Measurements from ENCODE around the gene OBSCN.
"Not testable (repeated sequence)": the region's sequence is repeated elsewhere in the genome, so short reads cannot be mapped to it uniquely, and the experiment has no call there.

The OBSCN gene

DNA sequence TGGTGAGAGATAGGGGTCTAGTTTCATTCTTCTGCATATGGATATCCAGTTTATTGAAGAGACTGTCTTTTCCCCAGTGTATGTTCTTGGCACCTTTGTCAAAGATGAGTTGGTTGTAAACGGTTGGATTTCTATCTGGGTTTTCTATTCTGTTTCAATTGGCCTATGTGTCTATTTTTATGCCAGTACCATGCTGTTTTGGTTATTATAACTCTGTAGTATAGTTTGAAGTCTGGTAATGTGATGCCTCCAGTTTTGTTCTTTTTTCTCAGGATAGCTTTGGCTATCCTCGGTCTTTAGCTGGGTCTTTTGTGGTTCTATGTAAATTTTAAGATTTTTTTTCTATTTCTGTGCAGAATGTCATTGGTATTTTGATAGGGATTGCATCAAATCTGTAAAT, 19.6 kb upstream of the OBSCN start:
- not testable (repeated sequence) for DNase-seq

DNA sequence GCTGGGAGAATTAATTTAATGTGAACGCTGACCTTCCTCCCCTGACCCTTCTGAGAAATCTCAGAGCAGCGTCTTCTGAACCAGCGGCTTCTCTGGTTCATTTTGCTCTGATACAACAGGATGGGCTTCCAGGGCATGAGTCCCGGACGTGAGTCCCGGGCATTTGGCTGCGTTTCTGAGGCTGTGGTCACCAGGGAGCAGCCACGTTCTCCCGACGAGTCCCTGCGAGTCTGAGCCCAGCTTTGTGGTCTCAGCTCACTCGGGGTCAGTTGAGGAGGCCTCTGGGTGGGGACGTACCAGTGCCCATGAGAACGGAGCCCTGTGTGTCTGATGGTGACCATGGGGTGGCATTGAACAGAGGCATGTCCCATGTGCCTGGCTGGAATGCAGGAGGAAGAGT, 17.7 kb upstream of the OBSCN start:
- DNase-seq: no peak

DNA sequence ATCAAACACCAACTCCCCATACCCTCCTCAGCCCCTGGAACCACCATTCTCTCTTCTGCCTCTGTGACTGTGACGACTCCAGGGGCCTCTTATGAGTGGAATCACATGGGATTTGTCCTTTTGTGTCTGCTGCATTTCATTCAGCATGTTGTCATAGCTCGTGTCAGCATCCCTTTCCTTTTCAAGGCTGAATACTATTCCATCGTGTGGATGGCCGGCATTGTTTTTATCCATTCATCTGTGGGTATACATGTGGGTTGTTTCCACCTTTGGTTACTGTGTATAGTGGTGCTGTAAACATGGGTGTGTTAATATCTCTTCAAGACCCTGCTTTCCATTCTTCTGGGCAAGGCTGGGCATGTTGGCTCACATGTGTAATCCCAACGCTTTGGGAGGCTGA, 17.1 kb upstream of the OBSCN start:
- no peak for DNase-seq

DNA sequence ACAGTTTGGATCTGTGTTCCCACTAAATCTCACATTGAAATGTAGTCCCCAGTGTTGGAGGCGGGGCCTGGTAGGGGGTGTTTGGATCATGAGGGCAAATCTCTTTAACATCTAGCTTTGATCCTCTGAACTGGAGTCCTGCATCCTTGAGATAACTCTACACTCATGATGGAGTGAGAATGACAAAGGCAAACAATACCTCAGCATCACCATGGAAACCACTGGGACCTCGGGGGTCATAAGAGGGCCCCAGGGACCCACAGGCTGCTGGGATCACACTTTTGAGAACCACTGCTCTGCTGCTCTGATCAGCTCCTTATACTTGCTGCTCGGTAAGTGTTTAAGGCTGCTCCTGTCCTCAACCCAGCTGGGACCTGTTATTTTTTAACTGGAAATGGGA, 13.4 kb upstream of the OBSCN start:
- DNase-seq: no peak

DNA sequence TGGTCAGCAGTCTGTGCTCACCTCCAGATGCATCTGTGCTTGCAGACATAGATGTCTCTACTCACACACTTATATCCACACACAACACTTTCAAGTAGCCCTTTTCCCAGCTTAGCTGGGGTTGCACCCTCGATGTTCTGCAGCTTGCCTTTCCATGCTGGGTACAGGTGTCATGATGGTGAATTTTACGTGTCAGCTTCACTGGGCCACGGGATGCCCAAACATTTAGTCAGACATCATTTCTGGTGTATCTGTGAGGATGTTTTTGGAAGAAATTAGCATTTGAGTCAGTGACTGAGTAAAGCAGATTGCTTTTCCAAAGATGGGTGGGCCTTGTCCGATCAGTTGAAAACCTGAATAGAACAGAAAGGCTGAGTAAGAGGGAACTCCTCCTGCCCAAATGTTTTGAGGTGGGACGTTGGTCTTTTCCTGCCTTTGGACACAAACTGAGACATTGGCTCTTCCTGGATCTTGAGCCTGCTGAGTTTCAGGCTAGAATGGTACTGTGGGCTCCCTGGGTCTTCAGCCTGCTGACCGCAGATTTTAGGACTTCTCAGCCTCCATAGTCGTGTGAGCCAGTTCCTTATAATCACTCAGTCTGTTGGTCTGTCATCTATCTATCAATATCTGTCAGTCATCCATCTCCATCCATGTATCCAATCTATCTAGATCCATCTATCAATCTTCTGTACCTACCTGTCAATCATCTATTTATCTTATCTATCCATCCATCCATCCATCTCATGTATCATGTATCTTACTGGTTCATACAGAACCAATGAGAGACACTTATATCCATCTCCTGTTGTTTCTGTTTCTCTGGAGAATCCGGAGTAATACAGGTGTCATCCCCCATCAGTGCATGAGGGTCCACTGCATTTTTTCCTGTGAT, 12.7 kb upstream of the OBSCN start:
- DNase-seq: no peak

DNA sequence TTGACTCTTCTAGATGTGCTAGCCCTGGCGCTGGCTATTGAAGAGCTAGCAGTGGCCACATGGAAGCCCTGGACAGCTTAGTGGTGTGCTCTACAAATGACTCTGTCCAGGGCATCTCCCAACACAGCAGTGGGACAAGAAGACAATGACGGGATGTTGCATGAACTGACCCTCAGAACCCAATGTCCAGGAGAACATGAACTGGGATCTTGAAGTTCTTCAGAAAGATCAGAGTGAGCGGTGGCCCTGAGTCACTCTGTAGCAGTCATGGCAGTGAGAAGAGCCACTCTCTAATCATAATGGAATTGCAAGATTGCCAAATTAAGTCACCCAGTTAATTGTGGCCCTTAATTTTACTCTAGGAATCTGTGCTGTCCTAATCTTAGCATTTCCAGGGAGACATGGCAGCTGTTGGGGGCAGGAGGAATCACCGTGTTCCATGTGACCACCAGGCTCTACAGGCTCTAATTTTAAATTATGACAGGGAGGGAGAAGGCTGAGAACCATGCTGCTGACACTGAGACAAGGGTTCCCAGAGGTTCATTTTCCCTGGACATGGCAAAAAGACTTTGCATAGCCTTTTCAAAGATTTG, 10.2 kb upstream of the OBSCN start:
- DNase-seq: no peak

DNA sequence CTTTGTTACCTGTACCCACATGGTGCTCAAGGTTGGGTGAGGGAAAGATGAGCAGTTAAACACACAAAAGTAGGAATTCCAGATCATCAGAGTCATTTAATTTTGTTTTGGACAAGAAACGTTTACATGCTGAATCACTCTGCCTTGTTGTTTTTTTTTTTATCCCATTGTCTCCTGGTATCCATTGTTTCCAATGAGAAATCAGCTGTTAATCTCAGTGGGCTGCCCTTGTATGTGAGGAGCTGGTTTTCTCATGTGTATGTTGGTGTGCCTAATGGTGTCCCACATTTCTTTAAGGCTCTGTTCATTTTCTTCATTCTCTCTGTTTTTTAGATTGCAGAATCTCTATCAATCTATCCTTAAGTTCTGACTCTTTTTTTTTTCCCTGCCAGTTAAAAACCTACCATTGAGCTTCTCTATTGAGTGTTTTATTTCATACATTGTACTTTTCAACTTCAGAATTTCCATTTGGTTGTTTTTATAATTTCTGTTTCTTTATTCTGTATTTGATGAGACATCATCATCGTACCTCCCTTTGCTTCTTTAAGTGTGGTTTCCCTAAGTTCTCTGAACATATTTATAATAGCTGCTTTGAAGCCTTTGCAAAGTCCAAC, 8.8 kb upstream of the OBSCN start:
- DNase-seq: no peak

DNA sequence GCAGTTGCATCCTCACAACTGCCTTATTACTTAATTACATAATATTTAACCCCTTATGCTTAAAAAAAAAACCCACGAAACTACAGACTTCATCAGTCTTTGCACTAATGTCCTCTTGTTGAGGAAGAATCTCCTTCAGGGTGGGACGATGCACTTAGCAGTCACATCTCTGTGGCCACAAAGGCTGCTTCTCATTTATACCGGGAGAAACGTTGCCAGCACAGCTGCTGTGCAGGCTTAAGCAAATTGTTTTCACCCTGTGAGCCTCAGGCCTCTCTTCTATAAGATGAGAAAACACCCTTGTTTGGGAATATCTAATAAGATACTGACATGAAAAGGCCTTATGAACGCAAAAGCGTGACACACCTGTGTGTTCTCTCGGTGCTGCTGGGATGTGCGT, 2.9 kb upstream of the OBSCN start:
- DNase-seq: no peak

DNA sequence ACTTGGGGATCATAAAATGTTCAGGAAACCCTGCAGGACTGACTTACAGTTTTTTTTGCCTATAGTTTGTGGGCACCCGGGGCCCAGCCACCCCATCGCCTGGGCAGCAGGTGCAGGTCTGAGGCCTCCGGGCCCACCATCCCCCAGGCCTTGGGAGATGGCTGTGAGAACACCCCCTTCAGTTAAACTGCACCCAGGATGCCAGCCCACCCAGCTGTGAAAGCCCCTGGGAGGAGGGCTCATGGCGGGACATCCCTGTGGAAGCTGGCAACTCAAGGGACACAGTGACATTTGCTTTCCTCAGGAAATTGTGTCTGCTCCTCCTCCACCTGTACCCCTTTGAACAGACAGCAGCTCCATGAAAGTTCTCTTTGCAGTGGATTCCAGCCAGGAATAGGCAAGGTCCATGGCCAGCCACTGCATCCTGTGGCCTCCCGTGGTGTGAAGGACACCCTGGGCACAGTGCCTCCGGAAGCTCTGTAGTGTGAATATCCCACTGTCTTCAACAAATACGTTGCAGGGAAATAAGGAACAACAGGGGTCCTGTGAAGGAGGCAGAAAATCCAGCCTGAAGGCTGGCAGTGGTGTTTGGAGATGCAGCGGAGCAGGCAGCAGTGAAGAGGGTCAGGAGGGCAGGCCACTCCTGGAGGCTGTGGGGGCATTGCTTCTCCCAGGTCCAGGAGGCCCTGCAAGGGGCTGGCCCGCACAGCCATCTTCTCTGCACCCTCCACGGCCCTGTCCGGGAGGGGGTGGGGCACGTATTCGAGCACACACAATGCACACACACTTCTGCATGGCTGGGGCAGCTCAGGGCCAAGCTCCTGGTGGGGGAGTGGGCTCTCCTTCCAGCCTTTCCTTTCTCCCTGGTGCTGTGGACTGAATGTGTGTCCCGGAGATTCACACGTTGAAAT, 2.1 kb upstream of the OBSCN start:
- no peak for DNase-seq

DNA sequence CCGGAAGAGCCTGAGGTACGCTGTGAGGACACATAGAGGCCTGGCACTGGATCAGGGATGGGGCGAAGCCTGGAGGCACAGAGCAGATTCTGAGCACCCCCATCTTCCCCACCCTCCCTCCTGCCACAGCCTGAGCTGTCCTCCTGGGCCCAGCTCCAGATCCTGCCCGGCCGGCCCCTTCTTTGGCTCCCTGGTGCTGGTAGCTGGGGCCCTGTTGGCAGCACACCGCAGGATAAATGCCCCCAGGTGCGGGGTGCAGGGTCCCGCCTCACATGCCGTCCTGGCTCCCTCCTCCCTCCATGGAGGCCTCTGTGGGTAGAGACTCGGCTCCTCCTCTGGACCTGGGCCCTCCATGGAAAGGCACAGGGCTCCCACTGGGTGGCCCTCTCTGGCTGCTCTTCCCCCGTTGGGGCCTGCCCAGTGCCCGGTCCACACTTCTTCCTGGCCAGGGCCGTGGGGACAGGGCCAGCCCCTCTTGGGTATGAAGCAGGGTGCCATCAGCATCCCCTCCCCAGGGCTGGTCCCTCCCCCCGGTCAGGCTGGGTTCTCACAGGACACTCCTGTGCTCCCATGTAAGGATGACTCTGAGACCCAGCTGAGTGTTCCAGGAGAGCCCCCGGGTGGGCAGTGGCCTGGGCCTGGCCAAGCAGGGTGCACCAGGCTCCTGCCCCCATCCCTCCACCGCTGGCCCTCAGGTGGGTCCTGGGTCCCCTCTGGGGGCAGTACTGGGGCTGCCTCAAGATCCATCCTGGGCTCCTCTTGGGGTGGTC, 1.1 kb upstream of the OBSCN start:
- no peak for DNase-seq

DNA sequence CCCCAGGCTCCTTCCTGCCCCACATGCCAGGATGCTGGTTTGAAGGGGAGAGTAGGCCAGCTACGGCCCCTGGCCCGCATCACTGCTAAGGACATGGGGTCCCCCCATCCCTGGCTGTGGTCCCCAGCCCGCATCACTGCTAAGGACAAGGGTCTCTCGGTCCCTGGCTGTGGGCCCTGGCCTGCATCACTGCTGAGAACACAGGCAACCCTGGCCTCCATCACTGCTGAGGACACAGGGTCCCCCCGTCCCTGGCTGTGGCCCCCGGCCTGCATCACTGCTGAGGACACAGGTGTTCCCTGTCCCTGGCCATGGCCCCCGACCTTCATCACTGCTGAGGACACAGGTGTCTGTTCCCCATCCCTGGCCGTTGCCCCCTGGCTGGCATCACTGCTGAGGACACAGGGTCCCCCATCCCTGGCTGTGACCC, 448 bp upstream of the OBSCN start:
- no peak for DNase-seq

DNA sequence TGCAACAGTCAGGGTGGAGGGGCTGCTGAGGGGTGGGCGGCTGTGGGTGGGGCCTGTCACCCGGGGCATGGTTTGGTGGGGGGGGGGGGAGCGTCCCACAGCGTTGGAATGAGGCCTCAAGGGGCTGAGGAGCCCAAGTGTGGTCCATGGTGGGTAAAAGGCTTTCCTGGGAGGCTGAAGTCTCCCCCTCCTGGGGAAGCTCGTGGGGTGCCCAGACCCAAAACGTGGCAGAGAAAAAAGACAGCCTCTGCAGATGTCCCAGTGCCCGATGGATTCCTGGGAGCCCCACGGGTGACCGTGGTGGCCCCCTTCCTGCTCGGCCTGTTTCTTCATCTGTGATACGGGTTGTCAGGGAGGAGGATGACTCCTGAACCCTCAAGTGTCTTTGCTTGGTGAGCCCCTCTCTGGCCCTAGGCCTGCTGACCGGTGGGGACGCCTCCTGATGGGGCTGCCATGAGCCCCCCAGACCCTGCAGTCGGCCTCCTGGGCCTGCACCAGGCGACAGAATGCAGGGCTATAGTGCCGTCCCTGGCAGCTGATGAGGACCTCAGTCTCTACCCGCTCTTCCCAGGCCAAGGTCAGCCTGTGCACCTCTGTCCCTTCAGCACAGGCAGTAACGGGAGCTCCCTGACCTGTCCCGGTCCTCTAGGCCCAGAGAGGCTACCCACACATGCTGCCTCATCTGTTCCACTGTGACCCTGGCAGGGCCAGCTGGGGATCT, 1.1 kb downstream of the OBSCN start:
- no peak for DNase-seq

DNA sequence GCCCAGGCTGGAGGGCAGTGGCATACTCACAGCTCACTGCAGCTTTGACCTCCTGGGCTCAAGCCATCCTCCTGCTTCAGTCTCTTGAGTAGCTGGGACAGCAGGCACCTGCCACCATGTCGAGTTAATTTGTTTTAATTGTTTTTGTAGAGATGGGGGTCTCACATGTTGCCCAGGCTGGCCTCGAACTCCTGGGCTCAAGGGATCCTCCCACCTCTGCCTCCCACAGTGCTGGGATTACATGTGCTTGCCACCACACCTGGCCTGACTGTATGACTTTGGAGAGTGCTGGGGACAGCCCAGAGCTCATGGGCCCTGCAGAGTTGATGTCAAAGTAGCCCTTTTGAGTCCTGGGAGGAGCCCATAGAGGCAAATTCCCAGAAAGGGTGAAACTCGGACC, 1.8 kb downstream of the OBSCN start:
- DNase-seq: no peak

DNA sequence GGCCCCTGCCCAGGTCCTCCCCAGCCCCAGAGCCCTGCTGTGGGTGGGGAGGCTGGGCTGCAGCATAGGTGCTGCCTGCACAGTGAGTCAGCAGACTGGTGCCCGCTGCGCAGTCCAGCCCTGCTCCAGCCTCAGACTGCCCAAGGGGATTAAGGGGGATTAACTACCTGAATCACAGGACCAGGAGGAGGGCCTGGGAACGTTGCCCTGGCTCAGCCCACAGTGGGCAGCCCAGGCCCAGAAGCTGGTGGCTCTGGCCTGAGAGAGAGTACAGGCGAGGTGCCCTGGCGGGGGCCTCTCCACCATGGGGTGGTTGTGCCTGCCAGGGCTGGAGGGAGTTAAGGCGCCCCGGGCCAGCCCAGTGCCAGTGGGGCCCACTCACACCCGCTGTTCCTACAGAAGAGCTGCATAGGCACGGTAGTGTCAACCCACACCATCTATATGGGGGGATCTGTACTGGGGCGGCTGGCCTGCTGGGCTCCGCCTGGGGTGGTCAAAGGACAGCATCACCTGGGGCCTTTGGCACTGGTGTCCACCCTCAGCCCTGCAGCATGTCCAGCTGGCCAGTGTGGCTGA, 2.3 kb downstream of the OBSCN start:
- no peak for DNase-seq

DNA sequence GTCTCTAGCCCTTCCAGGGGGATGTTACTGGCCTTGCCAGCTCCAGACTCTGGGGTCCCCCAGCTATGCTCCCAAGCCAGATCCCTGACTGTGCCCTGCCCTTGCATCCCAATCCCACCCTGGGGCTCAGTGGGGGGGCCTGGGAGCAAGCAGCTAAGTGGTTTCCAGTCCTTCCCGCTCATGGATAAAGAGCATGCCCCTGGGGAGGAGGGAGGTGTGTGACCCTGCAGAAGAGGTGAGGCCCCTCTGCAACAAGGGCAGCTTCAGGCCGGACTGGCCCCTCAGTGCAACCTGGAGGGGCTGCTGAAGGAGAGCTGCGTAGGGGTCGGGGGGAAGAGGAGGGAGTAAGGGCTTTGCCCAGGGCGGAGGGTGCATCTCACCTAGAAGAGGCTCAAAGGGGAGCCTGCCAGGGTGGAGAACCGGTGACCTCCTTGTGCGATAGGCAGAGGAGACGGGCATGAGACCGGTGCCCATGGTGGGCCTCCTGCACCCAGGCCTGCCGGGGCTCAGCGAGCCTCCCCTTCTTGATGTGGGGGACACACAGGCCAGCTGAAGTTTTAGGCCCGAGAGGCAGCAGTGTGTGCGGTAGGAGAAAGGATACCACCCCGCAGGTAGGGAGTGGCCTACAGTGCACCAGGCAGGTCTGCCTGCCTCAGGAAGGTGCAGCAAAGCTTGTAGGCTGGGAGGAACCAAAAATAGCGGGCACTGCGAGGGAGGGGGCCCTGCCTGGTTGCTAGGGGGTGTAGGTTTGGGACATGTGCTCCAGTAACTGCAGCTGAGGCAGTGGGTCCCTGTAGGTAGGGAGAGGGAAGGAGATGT, 3.1 kb downstream of the OBSCN start:
- DNase-seq: no peak

DNA sequence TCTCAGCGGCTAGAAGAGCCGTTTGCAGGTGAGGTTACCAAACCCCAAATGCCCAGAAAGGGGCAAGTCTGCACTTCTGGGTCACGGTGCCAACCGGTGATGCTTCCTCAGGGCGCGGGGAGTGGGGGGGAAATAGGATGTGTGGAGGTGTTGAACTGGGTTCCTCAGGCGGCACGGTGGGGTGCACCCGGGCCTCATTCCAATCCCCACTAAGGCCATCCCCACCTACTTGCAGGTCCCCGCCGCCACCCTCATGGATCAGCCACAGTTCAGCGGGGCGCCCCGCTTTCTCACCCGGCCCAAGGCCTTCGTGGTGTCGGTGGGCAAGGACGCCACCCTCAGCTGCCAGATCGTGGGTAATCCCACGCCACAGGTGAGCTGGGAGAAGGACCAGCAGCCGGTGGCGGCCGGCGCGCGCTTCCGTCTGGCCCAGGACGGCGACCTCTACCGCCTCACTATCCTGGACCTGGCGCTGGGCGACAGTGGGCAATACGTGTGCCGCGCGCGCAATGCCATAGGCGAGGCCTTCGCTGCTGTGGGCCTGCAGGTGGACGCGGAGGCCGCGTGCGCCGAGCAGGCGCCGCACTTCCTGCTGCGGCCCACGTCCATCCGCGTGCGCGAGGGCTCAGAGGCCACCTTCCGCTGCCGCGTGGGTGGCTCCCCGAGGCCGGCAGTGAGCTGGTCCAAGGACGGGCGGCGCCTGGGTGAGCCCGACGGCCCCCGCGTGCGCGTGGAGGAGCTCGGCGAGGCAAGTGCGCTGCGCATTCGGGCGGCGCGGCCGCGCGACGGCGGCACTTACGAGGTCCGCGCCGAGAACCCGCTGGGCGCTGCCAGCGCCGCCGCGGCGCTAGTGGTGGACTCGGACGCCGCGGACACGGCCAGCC, 3.9 kb downstream of the OBSCN start:
- no peak for DNase-seq

DNA sequence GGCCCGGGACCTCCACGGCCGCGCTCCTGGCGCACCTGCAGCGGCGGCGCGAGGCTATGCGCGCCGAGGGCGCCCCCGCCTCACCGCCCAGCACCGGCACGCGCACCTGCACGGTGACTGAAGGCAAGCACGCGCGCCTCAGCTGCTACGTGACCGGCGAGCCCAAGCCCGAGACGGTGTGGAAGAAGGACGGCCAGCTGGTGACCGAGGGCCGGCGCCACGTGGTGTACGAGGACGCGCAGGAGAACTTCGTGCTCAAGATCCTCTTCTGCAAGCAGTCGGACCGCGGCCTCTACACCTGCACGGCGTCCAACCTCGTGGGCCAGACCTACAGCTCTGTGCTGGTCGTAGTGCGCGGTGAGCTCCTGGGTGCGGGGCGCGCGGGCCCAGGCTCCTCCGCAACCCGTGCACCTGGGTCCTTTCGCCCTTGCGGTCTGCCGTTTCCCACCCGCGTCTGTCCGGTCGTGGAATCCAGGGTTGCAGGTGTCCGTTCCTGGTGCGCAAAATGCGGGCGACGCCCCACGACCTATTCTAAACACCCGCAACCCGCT, 4.6 kb downstream of the OBSCN start:
- DNase-seq: no peak

DNA sequence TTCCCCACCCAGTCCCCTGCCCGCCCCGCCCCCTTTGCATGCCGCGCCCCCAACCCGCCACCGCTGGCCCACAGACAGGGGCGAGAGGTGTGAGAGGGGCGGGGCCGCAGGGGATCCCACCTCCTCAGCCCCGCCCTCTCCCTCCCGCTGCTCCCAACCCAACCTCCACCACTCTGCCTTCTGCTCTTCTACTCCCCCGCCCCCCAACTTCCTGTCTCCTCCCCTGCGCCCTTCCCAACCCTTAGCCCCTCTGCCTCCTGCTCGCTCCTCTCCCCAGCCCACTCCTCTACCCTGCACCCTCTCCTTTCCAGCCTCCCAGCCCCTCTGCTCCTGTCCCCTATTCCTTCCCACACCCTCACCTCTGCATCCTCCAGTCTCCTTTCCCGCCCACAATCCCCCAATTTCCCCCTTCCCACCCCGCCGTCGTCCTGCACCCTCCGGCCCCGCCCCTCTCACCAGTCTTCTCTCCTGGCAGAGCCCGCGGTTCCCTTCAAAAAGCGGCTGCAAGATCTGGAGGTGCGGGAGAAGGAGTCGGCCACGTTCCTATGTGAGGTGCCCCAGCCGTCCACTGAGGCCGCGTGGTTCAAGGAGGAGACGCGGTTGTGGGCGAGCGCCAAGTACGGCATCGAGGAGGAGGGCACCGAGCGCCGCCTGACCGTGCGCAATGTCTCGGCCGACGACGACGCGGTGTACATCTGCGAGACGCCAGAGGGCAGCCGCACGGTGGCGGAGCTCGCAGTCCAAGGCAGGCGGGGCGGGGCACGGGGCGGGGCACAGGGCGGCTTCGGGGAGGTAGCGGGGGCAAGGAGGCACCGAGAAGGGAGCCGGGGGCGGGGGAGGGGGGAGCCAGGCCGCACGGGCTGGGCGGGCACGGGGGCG, 5.4 kb downstream of the OBSCN start:
- no peak for DNase-seq
